Measurements from ENCODE around the gene OR6C3.
"Not testable (repeated sequence)": the region's sequence is repeated elsewhere in the genome, so short reads cannot be mapped to it uniquely, and the experiment has no call there.

Gene OR6C3

DNA sequence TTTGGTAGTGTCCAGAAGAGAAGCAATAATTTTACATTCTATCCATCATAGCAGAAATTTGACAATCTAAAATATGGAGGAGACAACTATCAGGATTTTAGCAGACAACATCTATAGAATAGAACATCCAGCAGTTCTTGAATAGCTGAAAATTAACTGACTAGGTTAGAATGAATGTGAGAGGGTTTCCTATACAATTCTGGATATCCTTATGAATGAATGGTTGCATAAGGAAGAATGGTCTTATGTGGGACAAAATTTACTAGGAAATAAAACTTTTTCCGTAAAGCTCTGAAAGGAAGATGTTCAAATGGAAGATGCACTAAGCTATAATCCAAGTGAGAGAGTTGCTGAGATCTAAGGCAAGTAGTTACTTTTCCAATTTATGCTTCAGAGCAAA, at the start of gene OR6C3:
TSS of gene OR6C3 (plus strand) at position 301 of the 400 bp plus-strand sequence. CDS start 955 bp downstream, outside the sequence.
- no peak for DNase-seq

DNA sequence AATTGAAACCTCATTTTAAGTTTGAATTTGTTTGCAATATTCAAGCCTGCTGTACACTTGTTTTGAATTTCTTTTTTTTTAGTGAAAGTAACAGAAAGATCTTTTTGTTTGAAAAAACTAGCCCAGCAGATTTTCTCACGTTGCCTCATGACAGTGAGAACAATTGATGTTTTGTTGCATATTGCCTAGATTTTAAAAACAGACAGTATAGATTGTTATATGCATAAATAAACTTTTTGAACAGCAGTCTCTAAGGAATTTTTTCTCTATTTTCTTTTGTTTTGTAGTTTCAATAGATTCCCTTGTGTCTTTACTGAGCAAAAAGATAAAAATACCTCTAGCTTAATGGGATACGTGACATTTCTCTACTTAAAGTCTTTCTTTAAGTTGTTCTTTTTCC, 49.6 kb upstream of the OR6C3 start:
- DNase-seq = no peak

GRCh38 chr12:55289999-55290398, 40.5 kb upstream of the OR6C3 start:
- no peak for DNase-seq

DNA sequence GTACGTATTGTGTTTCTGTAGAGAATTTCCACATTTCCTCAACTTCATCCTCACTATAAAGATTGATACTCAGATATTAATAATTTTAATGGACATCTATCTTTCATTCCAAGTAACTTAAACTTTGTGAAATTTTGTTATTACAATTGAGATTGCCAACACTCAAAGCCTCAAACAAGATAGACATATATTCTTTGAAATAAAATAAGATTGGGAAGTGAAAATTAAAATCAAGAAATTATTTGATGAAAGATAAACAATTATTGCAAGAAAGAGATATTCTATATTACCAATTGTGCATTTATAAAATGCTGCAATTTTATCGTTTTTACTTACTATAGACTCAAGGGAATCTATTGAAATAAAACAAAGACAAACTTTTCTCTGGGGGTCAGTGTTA, 34.1 kb upstream of the OR6C3 start, which contains the start of gene OR6C6:
TSS of gene OR6C6 (minus strand) at position 101 of the 400 bp plus-strand sequence. CDS start 1,337 bp downstream, outside the sequence.
- no peak for DNase-seq

GRCh38 chr12:55314043-55314442, 16.5 kb upstream of the OR6C3 start, which contains the start of gene OR6C1:
OR6C1 (plus strand) TSS chr12:55314343; CDS start chr12:55320600, 6,257 bp downstream.
- DNase-seq = no peak

DNA sequence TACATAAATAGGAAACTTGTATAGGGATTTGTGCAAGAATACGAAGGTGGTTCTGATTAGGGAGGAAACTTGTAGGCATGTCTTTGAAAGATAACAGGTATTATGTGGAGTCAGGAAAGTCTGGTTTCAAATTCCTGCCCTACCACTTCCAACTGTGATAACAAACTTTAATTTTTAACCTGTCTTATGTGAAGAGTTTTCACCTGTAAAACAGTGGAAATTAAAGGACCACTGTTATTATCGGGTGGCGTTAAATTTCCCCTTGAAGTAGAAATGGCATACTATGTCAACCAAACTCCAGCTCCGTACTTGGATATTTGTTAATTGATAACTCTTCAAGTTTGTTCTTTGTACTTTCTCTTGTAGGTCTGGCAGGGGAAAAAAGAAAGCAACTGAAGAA, 10.3 kb upstream of the OR6C3 start:
- DNase-seq = no peak

- not testable (repeated sequence) for DNase-seq
Observed at GRCh38 chr12:55325801-55326200, 4.7 kb upstream of the OR6C3 start.

DNA sequence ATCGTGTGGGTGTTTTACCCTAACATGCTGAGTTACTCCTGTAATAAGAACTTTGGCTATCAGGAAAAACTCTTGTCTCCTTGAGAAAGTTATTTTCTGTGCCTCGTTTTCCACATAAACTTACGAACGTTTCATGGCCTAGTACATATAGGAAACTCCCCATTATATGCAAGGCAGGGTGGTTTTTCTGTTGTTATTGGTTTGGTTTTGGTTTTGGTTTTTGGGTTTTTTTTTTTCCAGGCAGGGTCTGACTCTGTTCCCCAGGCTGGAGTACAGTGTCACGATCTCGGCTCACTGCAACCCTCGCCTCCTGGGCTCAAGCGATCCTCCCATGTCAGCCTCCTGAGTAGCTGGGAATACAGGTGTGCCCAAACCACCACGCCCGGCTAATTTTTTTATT, 5.5 kb downstream of the OR6C3 start:
- DNase-seq = no peak

DNA sequence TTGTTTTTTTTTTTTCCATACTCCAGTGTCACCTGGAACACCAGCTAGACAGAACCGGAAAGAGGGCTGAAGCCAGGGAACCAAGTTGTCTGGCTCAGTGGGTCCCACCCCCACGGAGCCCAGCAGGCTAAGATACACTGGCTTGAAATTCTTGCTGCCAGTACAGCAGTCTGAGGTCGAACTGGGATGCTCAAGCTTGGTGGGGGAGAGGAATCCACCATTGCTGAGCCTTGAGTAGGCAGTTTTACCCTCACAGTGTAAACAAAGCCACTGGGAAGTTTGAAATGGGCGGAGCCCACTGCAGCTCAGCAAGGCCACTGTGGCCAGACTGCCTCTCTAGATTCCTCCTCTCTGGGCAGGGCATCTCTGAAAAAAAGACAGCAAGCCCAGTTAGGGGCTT, 24.8 kb downstream of the OR6C3 start:
- DNase-seq = not testable (repeated sequence)

DNA sequence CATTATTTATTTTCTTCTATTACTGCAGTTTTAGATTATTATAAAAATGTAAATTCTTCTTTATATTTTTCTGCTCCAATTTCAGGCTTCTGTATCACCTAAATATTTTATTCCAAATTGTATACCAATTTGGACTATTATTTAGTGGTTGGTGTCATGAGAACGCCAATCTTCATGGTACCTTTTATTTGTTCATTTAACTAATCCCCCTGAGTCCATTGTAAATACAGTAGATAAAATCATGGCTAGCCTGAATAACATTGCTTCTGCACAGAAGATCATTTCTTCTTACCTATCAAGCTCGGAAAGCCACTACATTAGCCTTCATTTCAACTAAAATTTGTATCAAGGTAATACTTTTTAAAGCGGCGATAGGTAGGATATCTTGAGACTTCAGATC, 32.1 kb downstream of the OR6C3 start, which contains the start of gene OR6C75:
TSS of gene OR6C75 (plus strand) at position 301 of the 400 bp plus-strand sequence. CDS start 2,136 bp downstream, outside the sequence.
- DNase-seq = no peak

DNA sequence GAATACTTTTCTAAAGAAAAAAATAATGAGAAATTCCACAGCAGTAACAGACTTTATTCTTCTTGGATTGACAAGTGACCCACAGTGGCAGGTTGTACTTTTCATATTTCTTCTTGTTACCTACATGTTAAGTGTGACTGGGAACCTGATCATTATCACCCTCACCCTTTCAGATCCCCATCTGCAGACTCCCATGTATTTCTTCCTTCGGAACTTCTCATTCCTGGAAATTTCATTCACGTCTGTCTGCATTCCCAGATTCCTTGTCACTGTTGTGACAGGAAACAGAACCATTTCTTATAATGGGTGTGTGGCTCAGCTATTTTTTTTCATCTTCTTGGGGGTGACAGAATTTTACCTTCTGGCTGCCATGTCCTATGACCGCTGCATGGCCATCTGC, 34.5 kb downstream of the OR6C3 start:
- no peak for DNase-seq

GRCh38 chr12:55372521-55372920, 42.0 kb downstream of the OR6C3 start:
- DNase-seq = no peak

Measured in activated CD8-positive, alpha-beta memory T cell treated with anti-CD3 and anti-CD28 coated beads, Interleukin-2, amount 50 U/mL, for 48 hours (primary cell).